Stomach (tissue), 9 donors: ENCODE data around the gene NAV2. TPM values are rescaled to one million over a fixed set of nuclear protein-coding genes. Genes with fewer than 3 reads are reported as not detected.

Source experiments
- DNase-seq, 2 donors: peaks; one replicate each; pipeline versions ENCODE4 v3.0.0 to v3.0.0-alpha.2; 2013 to 2019
- H3K27ac ChIP-seq, 5 donors: fragments of 200-600 bp in 4 of 5; sonication (generic) in 4 of 5; one replicate each; pipeline ENCODE4 v1.5.1; 2013 to 2019; ENCODE audit warnings: mild to moderate bottlenecking in 1 of 5, moderate library complexity in 1 of 5
- H3K27me3 ChIP-seq, 3 donors: fragments of 200-600 bp; sonication (generic); one replicate each; pipeline ENCODE4 v1.5.1; 2017 to 2019; ENCODE audit warnings: mixed run types in 1 of 3
- H3K36me3 ChIP-seq, 4 donors: fragments of 200-600 bp; sonication (generic); 1 replicate in 3 of 4; 2 replicates in 1 of 4; pipeline ENCODE4 v1.5.1; 2016 to 2019
- H3K4me1 ChIP-seq, 4 donors: fragments of 200-600 bp; sonication (generic); one replicate each; pipeline ENCODE4 v1.5.1; 2016 to 2019
- H3K4me3 ChIP-seq, 4 donors: fragments of 200-600 bp; sonication (generic) in 3 of 4; one replicate each; pipeline ENCODE4 v1.5.1; 2016 to 2019; ENCODE audit warnings: mild to moderate bottlenecking in 1 of 4
- H3K9me3 ChIP-seq, 4 donors: fragments of 200-600 bp; sonication (generic); one replicate each; pipeline ENCODE4 v1.5.1; 2016 to 2019
- EP300 ChIP-seq: sonication (generic); formaldehyde crosslinking; IDR thresholded peaks from one replicate; pipeline ENCODE4 v1.6.1; 2017; ENCODE audit warnings: antibody characterized with exemption
- POLR2A ChIP-seq, 4 donors: fragments of 450-650 bp; IDR thresholded peaks; one replicate each; pipeline ENCODE4 v1.6.1; 2016; ENCODE audit warnings: antibody characterized with exemption in 4 of 4, control low read depth in 2 of 4, mild to moderate bottlenecking in 1 of 4, moderate library complexity in 1 of 4
- POLR2AphosphoS5 ChIP-seq, 3 donors: sonication (generic); formaldehyde crosslinking; IDR thresholded peaks; one replicate each; pipeline ENCODE4 v1.6.1; 2016; ENCODE audit warnings: antibody characterized with exemption in 3 of 3
- WGBS, 5 donors: extraction: QIAGEN DNeasy Blood & Tissue Kit in 3 of 5; methylation state at CpG; one replicate each; pipeline versions ENCODE4 v1.1.5 to v1.1.7; 2013 to 2018; 5-methylcytosine and 5-hydroxymethylcytosine counted together
- intact Hi-C: fragments of 100-400 bp; cut with DNase I; formaldehyde crosslinking; loops from one replicate; pipeline ENCODE4 v1.15.1; 2023; ENCODE audit warnings: low total_unique reads
- polyA plus RNA-seq, 3 donors: library from polyadenylated mRNA; stranded (reverse); fragments of 200-250 nt; gene quantifications; one replicate each; pipeline ENCODE4 v1.2.3, GENCODE V29; 2013
- total RNA-seq, 5 donors: library from RNA; depleted of rRNA; stranded (reverse); fragments of >200 nt; gene quantifications; one replicate each; pipeline versions ENCODE4 v1.1.0 to v1.2.3, GENCODE V29; 2014 to 2016
- TF ChIP-seq, protein P1 (sequence below), 7 experiments: fragments of 450-650 bp in 4 of 7; fragments of 200-600 bp in 3 of 7; sonication (generic) in 3 of 7; IDR thresholded peaks; one replicate each; pipeline ENCODE4 v1.5.1; 2016 to 2019; ENCODE audit warnings: antibody characterized with exemption in 7 of 7, control low read depth in 2 of 7, mild to moderate bottlenecking in 1 of 7
- donor health status: healthy with polysubstance abuse.
- donor health status: Bipolar disorder and iron deficiency.
- donor health status: healthy.

NAV2 gene
- total and polyA plus RNA-seq, 8 donors: 1.8 to 92.4 (median 7.9) TPM

DNA sequence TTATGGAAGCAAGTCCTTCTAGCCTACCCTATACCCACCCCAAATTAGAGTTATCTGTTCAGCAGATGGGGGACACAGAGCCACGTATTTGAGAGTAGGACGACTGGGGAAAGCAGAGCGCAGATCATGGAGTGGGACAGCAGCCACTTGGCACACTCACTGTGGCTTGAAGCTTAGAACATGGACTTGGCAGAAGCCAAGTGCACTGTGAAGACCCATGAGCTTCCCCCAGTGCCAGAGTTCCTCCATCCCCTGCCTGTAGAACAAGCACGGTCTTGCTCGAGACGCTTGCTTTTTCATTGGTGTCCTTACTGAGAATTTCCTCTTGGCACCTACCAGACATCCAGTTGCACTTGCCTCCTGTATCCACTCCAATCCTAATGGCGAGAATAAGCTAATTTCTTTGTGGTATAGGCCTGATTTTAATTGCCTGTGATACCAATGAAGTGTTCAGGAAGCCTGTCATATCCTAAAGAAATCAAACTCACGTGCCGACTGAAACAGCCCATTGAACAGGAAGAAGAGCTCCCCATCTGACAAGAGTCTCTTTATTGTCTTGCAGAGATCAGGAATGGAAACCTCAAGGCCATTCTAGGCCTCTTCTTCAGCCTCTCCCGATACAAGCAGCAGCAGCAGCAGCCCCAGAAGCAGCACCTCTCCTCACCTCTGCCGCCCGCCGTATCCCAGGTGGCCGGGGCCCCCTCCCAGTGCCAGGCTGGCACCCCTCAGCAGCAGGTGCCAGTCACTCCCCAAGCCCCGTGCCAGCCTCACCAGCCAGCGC lies 166.9 kb downstream of the NAV2 start:
- H3K4me1 ChIP-seq: peaks cover 0 to 21% (median 3%) of the 10 kb centered on the region in 4 donors

DNA sequence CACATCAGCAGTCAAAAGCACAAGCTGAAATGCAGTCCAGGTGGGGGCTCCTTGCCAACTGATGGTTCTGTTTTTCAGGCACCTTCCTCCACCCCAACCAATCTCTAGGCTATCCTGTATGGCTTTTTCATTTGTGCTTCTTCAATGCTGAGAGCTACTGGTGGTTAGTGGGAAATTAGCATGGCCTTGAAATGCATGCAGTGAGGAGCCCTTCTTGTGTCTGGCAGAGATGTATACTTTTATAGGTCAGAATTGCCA lies 167.4 kb downstream of the NAV2 start:
- Histone ChIP-seq H3K27me3 (no peaks in the 10 kb centered on the region), H3K9me3 (no peaks in the 10 kb centered on the region), H3K27ac (no peak overlapping the region), H3K4me1 (peaks cover 0 to 21% (median 3%) of the 10 kb centered on the region in 4 donors), H3K36me3 (peaks cover 11 to 47% (median 41%) of the 10 kb centered on the region in 4 donors), H3K4me3 (no peak overlapping the region)
- TF ChIP-seq, protein P1, sequence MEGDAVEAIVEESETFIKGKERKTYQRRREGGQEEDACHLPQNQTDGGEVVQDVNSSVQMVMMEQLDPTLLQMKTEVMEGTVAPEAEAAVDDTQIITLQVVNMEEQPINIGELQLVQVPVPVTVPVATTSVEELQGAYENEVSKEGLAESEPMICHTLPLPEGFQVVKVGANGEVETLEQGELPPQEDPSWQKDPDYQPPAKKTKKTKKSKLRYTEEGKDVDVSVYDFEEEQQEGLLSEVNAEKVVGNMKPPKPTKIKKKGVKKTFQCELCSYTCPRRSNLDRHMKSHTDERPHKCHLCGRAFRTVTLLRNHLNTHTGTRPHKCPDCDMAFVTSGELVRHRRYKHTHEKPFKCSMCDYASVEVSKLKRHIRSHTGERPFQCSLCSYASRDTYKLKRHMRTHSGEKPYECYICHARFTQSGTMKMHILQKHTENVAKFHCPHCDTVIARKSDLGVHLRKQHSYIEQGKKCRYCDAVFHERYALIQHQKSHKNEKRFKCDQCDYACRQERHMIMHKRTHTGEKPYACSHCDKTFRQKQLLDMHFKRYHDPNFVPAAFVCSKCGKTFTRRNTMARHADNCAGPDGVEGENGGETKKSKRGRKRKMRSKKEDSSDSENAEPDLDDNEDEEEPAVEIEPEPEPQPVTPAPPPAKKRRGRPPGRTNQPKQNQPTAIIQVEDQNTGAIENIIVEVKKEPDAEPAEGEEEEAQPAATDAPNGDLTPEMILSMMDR (IDR thresholded peaks at IDR 0.05): no peak
- TF ChIP-seq EP300 (no peak), POLR2A (IDR thresholded peaks at IDR 0.05) (no peak), POLR2AphosphoS5 (IDR thresholded peaks at IDR 0.05) (no peak)
- intact Hi-C loops: no loop called here
- DNase-seq: no peak

More for the DNA sequence above, 166.9 kb downstream of the NAV2 start:
- no peak for TF ChIP-seq EP300
- TF ChIP-seq, protein P1 (IDR thresholded peaks at IDR 0.05): no peak
- no peak for TF ChIP-seq POLR2AphosphoS5 (IDR thresholded peaks at IDR 0.05)
- no peak for TF ChIP-seq POLR2A (IDR thresholded peaks at IDR 0.05)
- Histone ChIP-seq H3K36me3 (peaks cover 11 to 42% (median 36%) of the 10 kb centered on the region in 4 donors), H3K9me3 (no peaks in the 10 kb centered on the region), H3K27me3 (no peaks in the 10 kb centered on the region), H3K27ac (no peak overlapping the region), H3K4me3 (no peak overlapping the region)
- DNase-seq: no peak
- intact Hi-C loops: no loop called here
- WGBS, 5 donors: 80 to 89% (median 81%) methylated on average over 13 to 16 of the region's 16 CpGs

DNA sequence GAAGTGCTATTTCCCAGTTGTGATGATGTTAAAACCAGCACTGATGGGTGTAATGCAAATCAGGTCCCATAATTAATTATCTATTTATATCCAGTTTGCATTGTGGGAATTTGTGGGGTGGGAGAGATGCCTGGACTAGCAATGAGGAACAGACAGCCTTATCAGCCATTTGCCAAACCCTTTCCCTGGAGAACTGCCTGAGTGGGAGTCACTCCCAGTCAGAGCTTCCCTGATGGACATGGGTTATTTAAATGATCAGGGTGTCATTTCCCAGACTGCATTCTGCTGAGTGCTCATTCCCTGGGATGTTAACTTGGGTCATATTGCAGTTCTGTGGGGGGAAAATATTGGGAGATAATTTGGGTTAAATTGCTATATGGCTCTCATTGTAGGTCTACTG lies 168.5 kb downstream of the NAV2 start:
- no peaks in the 10 kb centered on the region for H3K9me3 ChIP-seq
- TF ChIP-seq, protein P1 (IDR thresholded peaks at IDR 0.05): no peak
- TF ChIP-seq POLR2A (IDR thresholded peaks at IDR 0.05): no peak
- no peak for TF ChIP-seq EP300
- TF ChIP-seq POLR2AphosphoS5 (IDR thresholded peaks at IDR 0.05): no peak

DNA sequence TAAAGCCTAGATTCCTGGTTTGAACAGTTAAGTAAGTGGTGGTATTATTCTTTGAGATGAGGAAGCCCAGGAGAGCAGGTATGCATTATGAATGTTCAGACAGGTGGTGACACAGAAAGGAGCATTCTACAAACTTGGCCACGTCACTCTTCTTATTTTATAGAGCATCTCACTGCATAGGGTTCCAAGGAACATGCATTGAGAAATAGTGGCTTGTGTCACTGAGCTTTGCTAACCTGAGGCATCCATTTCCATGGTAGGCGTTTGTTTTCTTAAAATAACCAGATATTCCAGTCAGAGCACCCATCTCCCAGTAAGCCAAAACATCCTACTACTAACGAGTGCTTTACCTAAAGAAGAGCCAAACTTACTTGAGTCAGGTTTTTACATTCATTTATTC lies 169.7 kb downstream of the NAV2 start:
- no peak overlapping the region for H3K4me3 ChIP-seq
- peaks cover 0 to 21% (median 3%) of the 10 kb centered on the region in 4 donors for H3K4me1 ChIP-seq
- no peak overlapping the region for H3K27ac ChIP-seq
- no peaks in the 10 kb centered on the region for H3K27me3 ChIP-seq
- H3K36me3 ChIP-seq: peaks cover 11 to 55% (median 49%) of the 10 kb centered on the region in 4 donors
- TF ChIP-seq EP300 (no peak), POLR2A (IDR thresholded peaks at IDR 0.05) (no peak), POLR2AphosphoS5 (IDR thresholded peaks at IDR 0.05) (no peak)
- TF ChIP-seq, protein P1 (IDR thresholded peaks at IDR 0.05): no peak
- H3K9me3 ChIP-seq: no peaks in the 10 kb centered on the region
- no peak for DNase-seq
- WGBS, 5 donors: 84 to 90% (median 88%) methylated on average over 3 of the region's 3 CpGs
- intact Hi-C loops: no loop called here

More for the DNA sequence above, 168.5 kb downstream of the NAV2 start:
- Histone ChIP-seq H3K27ac (no peak overlapping the region), H3K27me3 (no peaks in the 10 kb centered on the region), H3K4me1 (peaks cover 0 to 21% (median 3%) of the 10 kb centered on the region in 4 donors), H3K36me3 (peaks cover 11 to 53% (median 48%) of the 10 kb centered on the region in 4 donors), H3K4me3 (no peak overlapping the region)
- no peak for DNase-seq
- intact Hi-C loops: no loop called here
